SU-DHL-6 (cell line): Measurements from ENCODE around the gene ADAT1.

ENCODE experiments used
- EZH2phosphoT487 ChIP-seq: fragments of 200-600 bp; sonication (generic), shearing (Covaris generic); conservative IDR thresholded peaks from 2 replicates; pipeline ENCODE4 v1.6.1; 2018; ENCODE audit warnings: mild to moderate bottlenecking, antibody characterized with exemption, low read length, moderate library complexity, mixed read lengths
- TF ChIP-seq, protein P1 (sequence below): fragments of 200-600 bp; sonication (generic); IDR thresholded peaks from one replicate; pipeline ENCODE4 v1.5.1; 2017; ENCODE audit warnings: antibody characterized with exemption, mild to moderate bottlenecking, low read length, moderate library complexity; ENCODE audit not compliant: insufficient read depth, poor library complexity, severe bottlenecking

DNA sequence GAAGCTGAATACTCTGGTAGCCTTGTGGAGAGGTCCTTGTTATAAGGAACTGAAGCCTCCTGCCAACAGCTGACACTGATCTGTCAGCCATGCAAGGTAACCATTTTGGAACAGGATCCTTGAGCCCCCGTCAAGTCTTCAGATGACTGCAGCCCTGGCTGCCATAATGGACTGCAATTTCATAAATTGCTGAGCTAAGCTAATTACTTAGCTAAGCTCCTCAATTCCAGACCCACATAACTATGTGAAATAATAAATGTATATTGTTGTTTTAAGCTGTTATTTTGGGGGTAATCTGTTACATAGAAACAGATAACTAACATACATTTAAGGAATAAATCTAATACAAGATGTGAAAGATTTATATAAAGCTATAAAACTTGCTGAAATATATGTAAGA is 16.6 kb downstream of the ADAT1 start:
- TF ChIP-seq, protein P1, sequence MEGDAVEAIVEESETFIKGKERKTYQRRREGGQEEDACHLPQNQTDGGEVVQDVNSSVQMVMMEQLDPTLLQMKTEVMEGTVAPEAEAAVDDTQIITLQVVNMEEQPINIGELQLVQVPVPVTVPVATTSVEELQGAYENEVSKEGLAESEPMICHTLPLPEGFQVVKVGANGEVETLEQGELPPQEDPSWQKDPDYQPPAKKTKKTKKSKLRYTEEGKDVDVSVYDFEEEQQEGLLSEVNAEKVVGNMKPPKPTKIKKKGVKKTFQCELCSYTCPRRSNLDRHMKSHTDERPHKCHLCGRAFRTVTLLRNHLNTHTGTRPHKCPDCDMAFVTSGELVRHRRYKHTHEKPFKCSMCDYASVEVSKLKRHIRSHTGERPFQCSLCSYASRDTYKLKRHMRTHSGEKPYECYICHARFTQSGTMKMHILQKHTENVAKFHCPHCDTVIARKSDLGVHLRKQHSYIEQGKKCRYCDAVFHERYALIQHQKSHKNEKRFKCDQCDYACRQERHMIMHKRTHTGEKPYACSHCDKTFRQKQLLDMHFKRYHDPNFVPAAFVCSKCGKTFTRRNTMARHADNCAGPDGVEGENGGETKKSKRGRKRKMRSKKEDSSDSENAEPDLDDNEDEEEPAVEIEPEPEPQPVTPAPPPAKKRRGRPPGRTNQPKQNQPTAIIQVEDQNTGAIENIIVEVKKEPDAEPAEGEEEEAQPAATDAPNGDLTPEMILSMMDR = no peak
- TF ChIP-seq EZH2phosphoT487 = no peak
